HepG2 (cell line): ENCODE results near the gene ZMYM1. TPM values are rescaled to one million over a fixed set of nuclear protein-coding genes. Genes with fewer than 3 reads are reported as not detected.

Experiments used
- ATAC-seq: fragments of 200-7000 bp; cut with Tn5 transposase; 3 replicates; pipeline ENCODE4 v1.9.1; 2020; ENCODE audit warnings: mild to moderate bottlenecking, moderate library complexity
- BruUV-seq: library from RNA; stranded (reverse); fragments of 400-500 nt; replicated peaks from 2 replicates; lab custom pipeline; 2021; lab: Mats Ljungman, UMichigan
- CTCF ChIA-PET: fragments of 300-600 bp; formaldehyde crosslinking; extraction: SDS; loops from one replicate; lab custom pipeline; 2021; ENCODE audit warnings: low total read pairs, inconsistent platforms, low intra/inter-chr PET ratio; lab: Yijun Ruan, JAX
- POLR2A ChIA-PET: fragments of 350-600 bp; sonication (Branson Sonifier 250); formaldehyde crosslinking; loops from one replicate; lab custom pipeline; 2020; ENCODE audit warnings: antibody characterized with exemption, inconsistent platforms; lab: Yijun Ruan, JAX
- DNase-seq: peaks from one replicate; pipeline ENCODE4 v3.0.0-alpha.2; 2015; ENCODE audit warnings: low spot score
- FAIRE-seq: peaks from 3 replicates; lab custom pipeline; 2011; peaks lifted over from hg19 to GRCh38; lab: Jason Lieb, UNC
- H2AFZ ChIP-seq: one replicate; pipeline ENCODE4 v1.6.1; 2011; ENCODE audit warnings: low read length, inconsistent platforms
- H3K27ac ChIP-seq: fragments of 300-600 bp; 3 replicates; pipeline ENCODE4 v1.8.0; 2011; ENCODE audit warnings: mixed run types, mild to moderate bottlenecking, mixed read lengths, low read length, inconsistent platforms; ENCODE audit not compliant: insufficient read depth; ENCODE audit errors: extremely low read length
- H3K27me3 ChIP-seq, 2 experiments: fragments of 200-600 bp in 1 of 2; 2 replicates in 1 of 2; 3 replicates in 1 of 2; pipeline versions ENCODE4 v1.6.0 to v1.8.0; 2011; ENCODE audit warnings: low read length in 2 of 2, mild to moderate bottlenecking in 2 of 2, moderate library complexity in 2 of 2, inconsistent platforms in 1 of 2; ENCODE audit not compliant: insufficient read depth in 2 of 2, control insufficient read depth in 1 of 2
- H3K36me3 ChIP-seq, 2 experiments: fragments of 200-600 bp in 1 of 2; replicated peaks in 1 of 2; 2 replicates in 1 of 2; 3 replicates in 1 of 2; pipeline versions ENCODE4 v1.5.1 to v1.8.0; 2011; ENCODE audit warnings: low read length in 2 of 2, inconsistent platforms in 1 of 2; ENCODE audit not compliant: insufficient read depth in 2 of 2, control insufficient read depth in 1 of 2
- H3K4me1 ChIP-seq: 2 replicates; pipeline ENCODE4 v1.5.1; 2012; ENCODE audit warnings: low read length, inconsistent platforms; ENCODE audit not compliant: insufficient read depth
- H3K4me2 ChIP-seq: 2 replicates; pipeline ENCODE4 v1.6.0; 2011; ENCODE audit warnings: low read depth, low read length, inconsistent platforms
- H3K4me3 ChIP-seq, 3 experiments: fragments of 200-600 bp in 1 of 3; sonication (generic), shearing (Covaris generic) in 1 of 3; replicated peaks in 1 of 3; 2 replicates each; pipeline ENCODE4 v1.5.1; 2011 to 2016; ENCODE audit warnings: low read length in 3 of 3, inconsistent platforms in 2 of 3, low read depth in 2 of 3, mild to moderate bottlenecking in 2 of 3, control low read depth in 1 of 3, mixed read lengths in 1 of 3; ENCODE audit not compliant: insufficient read depth in 1 of 3
- H3K79me2 ChIP-seq: one replicate; pipeline ENCODE4 v1.6.1; 2011; ENCODE audit warnings: low read length, inconsistent platforms; ENCODE audit not compliant: insufficient read depth
- H3K9ac ChIP-seq: 2 replicates; pipeline ENCODE4 v1.6.0; 2011; ENCODE audit warnings: mild to moderate bottlenecking, low read depth, low read length, inconsistent platforms; ENCODE audit not compliant: insufficient read depth
- H3K9me3 ChIP-seq: 2 replicates; pipeline ENCODE4 v1.5.1; 2012; ENCODE audit warnings: mild to moderate bottlenecking, low read length
- H4K20me1 ChIP-seq: 2 replicates; pipeline ENCODE4 v1.6.0; 2011; ENCODE audit warnings: inconsistent platforms, mild to moderate bottlenecking, low read length, moderate library complexity; ENCODE audit not compliant: insufficient read depth
- CBFB ChIP-seq: sonication (generic); formaldehyde crosslinking; IDR thresholded peaks from 2 replicates; pipeline ENCODE4 v1.4.0; 2020; ENCODE audit warnings: missing genetic modification reagents
- NR2F2 ChIP-seq: IDR thresholded peaks from 2 replicates; pipeline ENCODE4 v1.6.1; 2012; ENCODE audit warnings: low read depth, inconsistent platforms, borderline replicate concordance
- SAFB2 ChIP-seq: sonication (generic); formaldehyde crosslinking; IDR thresholded peaks from 2 replicates; pipeline ENCODE4 v1.5.1; 2020; ENCODE audit warnings: missing genetic modification reagents, low read depth, mild to moderate bottlenecking, borderline replicate concordance
- SALL2 ChIP-seq: sonication (generic); formaldehyde crosslinking; IDR thresholded peaks from 2 replicates; pipeline ENCODE4 v1.8.1; 2023; ENCODE audit warnings: mild to moderate bottlenecking, missing genetic modification reagents, inconsistent platforms
- ZNF230 ChIP-seq: sonication (generic); formaldehyde crosslinking; IDR thresholded peaks from 2 replicates; pipeline ENCODE4 v1.4.0; 2020; ENCODE audit warnings: mild to moderate bottlenecking, missing genetic modification reagents
- ZNF788 ChIP-seq: sonication (generic); formaldehyde crosslinking; IDR thresholded peaks from 2 replicates; pipeline ENCODE4 v1.5.0; 2020; ENCODE audit warnings: mild to moderate bottlenecking, missing genetic modification reagents, borderline replicate concordance
- ZSCAN22 ChIP-seq: sonication (generic); formaldehyde crosslinking; IDR thresholded peaks from 2 replicates; pipeline ENCODE4 v1.4.0; 2020; ENCODE audit warnings: mild to moderate bottlenecking, missing genetic modification reagents
- in situ Hi-C: cut with HindIII; loops from 2 replicates; pipeline ENCODE4 v1.10.0; 2017; ENCODE audit warnings: low pct_unique_long_range_greater_than_20kb; ENCODE audit not compliant: extremely low pct_ligation_motif_present
- intact Hi-C: fragments of 100-400 bp; cut with micrococcal nuclease; formaldehyde crosslinking; loops from one replicate; pipeline ENCODE4 v1.10.0; 2022; ENCODE audit not compliant: unreplicated experiment
- polyA plus RNA-seq, 8 experiments: library from polyadenylated mRNA; depleted of rRNA in 3 of 8; stranded (reverse) in 7 of 8; unstranded in 1 of 8; fragments of >200 nt; fragmentation: Illumina TruSeq in 4 of 8; extraction: Trizol in 4 of 8; gene quantifications; 2 replicates each; pipeline versions ENCODE4 v1.2.1 to v1.2.3, GENCODE V29; 2011 to 2016; ENCODE audit warnings: low read depth in 4 of 8, missing spikeins in 1 of 8, mixed read lengths in 1 of 8; ENCODE audit not compliant: insufficient read depth in 1 of 8
- total RNA-seq, 5 experiments: library from RNA; depleted of rRNA; stranded (reverse); fragments of >200 nt; fragmentation: Illumina TruSeq; extraction: Trizol; gene quantifications; 2 replicates each; pipeline ENCODE4 v1.2.3, GENCODE V29; 2016; ENCODE audit warnings: low read depth in 1 of 5
- TF ChIP-seq, protein P1 (sequence below): IDR thresholded peaks from 2 replicates; pipeline ENCODE4 v1.6.1; 2012; ENCODE audit warnings: low read length, improper control_type of control experiment
- TF ChIP-seq, protein P2 (sequence below): sonication (generic); formaldehyde crosslinking; IDR thresholded peaks from 2 replicates; pipeline ENCODE4 v1.4.0; 2020; ENCODE audit warnings: missing genetic modification reagents
- TF ChIP-seq, protein P3 (sequence below): sonication (generic); formaldehyde crosslinking; IDR thresholded peaks from 2 replicates; pipeline ENCODE4 v1.5.1; 2020; ENCODE audit warnings: missing genetic modification reagents, mild to moderate bottlenecking, borderline replicate concordance
- TF ChIP-seq, protein P4 (sequence below): sonication (generic); formaldehyde crosslinking; IDR thresholded peaks from 2 replicates; pipeline ENCODE4 v1.8.1; 2023; ENCODE audit warnings: mild to moderate bottlenecking, missing genetic modification reagents

Gene ZMYM1
- total and polyA plus RNA-seq, 2 of the 13 experiments (the other 11 are each of a cell fraction or from before 2014, with no cell fraction given) = 10.0 to 16.2 TPM

DNA sequence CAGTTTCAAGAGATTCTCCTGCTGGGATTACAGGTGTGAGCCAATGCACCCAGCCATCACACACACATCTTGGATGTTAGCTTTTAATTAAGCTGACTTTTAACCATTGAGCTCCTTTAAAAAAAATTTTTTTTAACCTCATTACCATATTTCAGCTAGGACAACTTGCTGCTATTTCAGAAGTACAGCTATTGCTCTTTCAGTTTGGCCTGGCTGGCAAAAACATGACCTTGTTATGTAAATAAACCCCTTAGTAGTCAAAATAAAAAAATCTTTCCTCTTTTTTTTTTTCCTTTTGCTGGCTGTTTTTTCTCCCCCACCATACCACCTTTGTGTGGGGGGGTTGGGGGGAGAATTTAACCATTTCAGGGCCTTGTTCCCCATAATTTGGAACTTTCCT lies 49.9 kb downstream of the ZMYM1 start:
- FAIRE-seq (no peak), ATAC-seq (no peak), DNase-seq (no peak)
- ChIA-PET POLR2A (no interaction called here), CTCF (no interaction called here)
- BruUV-seq = no TSS peak
- Histone ChIP-seq H3K4me2 (no peak overlapping the region), H2AFZ (no peak overlapping the region), H4K20me1 (no peaks in the 10 kb centered on the region), H3K79me2 (no peaks in the 10 kb centered on the region), H3K4me1 (no peaks in the 10 kb centered on the region), H3K9me3 (peaks cover 6% of the 10 kb centered on the region), H3K36me3 (no peaks in the 10 kb centered on the region), H3K9ac (no peak overlapping the region), H3K4me3 (no peak overlapping the region), H3K27me3 (no peaks in the 10 kb centered on the region), H3K27ac (no peak overlapping the region)
- TF ChIP-seq, protein P1, sequence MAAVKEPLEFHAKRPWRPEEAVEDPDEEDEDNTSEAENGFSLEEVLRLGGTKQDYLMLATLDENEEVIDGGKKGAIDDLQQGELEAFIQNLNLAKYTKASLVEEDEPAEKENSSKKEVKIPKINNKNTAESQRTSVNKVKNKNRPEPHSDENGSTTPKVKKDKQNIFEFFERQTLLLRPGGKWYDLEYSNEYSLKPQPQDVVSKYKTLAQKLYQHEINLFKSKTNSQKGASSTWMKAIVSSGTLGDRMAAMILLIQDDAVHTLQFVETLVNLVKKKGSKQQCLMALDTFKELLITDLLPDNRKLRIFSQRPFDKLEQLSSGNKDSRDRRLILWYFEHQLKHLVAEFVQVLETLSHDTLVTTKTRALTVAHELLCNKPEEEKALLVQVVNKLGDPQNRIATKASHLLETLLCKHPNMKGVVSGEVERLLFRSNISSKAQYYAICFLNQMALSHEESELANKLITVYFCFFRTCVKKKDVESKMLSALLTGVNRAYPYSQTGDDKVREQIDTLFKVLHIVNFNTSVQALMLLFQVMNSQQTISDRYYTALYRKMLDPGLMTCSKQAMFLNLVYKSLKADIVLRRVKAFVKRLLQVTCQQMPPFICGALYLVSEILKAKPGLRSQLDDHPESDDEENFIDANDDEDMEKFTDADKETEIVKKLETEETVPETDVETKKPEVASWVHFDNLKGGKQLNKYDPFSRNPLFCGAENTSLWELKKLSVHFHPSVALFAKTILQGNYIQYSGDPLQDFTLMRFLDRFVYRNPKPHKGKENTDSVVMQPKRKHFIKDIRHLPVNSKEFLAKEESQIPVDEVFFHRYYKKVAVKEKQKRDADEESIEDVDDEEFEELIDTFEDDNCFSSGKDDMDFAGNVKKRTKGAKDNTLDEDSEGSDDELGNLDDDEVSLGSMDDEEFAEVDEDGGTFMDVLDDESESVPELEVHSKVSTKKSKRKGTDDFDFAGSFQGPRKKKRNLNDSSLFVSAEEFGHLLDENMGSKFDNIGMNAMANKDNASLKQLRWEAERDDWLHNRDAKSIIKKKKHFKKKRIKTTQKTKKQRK = no peak
- TF ChIP-seq SAFB2 (no peak), SALL2 (CRISPR knock-in tag) (no peak), ZNF230 (CRISPR knock-in tag) (no peak), NR2F2 (no peak), ZSCAN22 (no peak), CBFB (no peak), ZNF788 (CRISPR knock-in tag) (no peak)
- TF ChIP-seq, protein P2, sequence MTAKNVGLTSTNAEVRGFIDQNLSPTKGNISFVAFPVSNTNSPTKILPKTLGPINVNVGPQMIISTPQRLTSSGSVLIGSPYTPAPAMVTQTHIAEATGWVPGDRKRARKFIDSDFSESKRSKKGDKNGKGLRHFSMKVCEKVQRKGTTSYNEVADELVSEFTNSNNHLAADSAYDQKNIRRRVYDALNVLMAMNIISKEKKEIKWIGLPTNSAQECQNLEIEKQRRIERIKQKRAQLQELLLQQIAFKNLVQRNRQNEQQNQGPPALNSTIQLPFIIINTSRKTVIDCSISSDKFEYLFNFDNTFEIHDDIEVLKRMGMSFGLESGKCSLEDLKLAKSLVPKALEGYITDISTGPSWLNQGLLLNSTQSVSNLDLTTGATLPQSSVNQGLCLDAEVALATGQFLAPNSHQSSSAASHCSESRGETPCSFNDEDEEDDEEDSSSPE (CRISPR knock-in tag) = no peak
- TF ChIP-seq, protein P3, sequence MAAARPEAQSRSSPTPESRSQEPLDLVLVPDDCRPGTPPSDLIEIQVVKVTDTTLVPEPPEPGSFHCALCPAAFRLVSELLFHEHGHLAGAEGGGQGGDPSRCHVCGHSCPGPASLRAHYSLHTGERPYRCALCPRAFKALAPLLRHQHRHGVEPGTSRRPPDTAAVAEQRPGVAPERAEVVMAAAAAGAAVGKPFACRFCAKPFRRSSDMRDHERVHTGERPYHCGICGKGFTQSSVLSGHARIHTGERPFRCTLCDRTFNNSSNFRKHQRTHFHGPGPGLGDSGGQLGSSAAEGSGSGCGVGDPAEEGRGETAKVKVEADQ (CRISPR knock-in tag) = no peak
- TF ChIP-seq, protein P4, sequence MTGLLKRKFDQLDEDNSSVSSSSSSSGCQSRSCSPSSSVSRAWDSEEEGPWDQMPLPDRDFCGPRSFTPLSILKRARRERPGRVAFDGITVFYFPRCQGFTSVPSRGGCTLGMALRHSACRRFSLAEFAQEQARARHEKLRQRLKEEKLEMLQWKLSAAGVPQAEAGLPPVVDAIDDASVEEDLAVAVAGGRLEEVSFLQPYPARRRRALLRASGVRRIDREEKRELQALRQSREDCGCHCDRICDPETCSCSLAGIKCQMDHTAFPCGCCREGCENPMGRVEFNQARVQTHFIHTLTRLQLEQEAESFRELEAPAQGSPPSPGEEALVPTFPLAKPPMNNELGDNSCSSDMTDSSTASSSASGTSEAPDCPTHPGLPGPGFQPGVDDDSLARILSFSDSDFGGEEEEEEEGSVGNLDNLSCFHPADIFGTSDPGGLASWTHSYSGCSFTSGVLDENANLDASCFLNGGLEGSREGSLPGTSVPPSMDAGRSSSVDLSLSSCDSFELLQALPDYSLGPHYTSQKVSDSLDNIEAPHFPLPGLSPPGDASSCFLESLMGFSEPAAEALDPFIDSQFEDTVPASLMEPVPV (CRISPR knock-in tag) = no peak
- intact Hi-C loops = no loop called here
- in situ Hi-C loops = no loop called here
